Measurements from ENCODE around the gene KLHDC1.
A peak's percentile ranks its signal among the peaks of the same experiment; 100 is the strongest.
"Not testable (repeated sequence)": the region's sequence is repeated elsewhere in the genome, so short reads cannot be mapped to it uniquely, and the experiment has no call there.

KLHDC1 gene, protein sequence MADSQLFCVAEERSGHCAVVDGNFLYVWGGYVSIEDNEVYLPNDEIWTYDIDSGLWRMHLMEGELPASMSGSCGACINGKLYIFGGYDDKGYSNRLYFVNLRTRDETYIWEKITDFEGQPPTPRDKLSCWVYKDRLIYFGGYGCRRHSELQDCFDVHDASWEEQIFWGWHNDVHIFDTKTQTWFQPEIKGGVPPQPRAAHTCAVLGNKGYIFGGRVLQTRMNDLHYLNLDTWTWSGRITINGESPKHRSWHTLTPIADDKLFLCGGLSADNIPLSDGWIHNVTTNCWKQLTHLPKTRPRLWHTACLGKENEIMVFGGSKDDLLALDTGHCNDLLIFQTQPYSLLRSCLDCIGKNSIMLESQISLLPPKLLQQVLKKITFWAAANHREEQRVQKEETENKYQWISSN

DNA sequence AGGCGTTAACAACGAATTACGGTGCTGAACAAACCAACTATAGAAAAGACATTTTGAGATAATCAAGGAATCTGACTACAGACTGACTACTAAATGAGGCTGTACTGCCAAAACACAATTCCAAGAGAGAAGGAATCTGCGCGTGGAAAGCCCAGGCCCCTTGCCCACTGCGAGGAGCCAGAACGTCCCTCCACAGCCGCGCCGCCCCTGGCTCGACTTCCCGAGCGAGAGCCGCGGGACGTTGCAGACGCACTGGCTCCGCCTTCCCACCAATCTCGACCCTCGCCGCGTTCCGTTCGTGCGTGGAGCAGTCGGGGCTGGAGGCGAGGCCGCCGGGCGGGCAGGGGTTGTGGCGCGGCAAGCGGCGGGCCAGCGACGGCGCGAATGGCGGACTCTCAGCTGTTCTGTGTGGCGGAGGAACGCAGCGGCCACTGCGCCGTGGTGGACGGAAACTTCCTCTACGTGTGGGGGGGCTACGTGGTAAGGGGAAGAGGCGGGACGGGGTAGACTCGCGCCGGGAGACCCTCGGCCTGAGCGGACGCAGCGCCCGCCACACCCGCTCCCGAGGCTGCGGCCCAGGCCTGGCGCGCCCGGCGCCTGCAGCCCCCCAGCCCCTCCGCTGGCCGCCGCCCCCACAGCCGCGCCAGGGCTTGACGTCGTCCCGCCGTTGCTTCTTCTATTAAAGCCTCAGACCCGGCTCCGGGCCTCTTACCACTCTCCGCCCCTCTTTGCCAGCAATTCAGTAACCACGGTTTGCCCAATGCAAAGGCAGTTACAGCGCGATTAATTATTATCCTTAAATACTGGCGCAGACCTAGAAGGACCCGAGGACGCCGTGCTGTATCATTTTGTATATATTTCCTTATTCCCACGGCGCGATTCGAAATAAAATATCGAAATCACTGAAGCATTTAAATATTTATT, at the start of gene KLHDC1:
KLHDC1 (plus strand) TSS at position 310 of the 924 bp plus-strand sequence; CDS start at position 385, 75 bp downstream.
- DNase-seq, result peak; percentile 70

DNA sequence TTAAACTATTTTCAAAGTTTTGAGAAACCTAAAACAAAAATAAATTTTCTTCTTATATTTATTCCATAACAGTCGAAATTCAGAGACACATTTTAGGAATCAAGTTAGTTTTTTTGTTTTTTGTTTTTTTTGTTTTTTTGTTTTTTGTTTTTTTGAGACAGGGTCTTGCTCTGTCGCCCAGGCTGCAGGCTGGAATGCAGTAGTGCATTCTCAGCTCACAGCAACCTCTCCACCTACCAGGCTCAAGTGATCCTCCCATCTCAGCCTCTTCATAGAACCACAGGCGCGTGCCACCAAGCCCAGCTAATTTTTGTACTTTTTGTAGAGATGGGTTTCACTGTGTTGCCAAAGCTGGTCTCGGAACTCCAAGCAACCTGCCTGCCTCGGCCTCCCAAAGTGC, 39.4 kb upstream of the KLHDC1 start:
- no peak for DNase-seq

GRCh38 chr14:49654511-49654910, 38.4 kb upstream of the KLHDC1 start:
- no peak for DNase-seq

DNA sequence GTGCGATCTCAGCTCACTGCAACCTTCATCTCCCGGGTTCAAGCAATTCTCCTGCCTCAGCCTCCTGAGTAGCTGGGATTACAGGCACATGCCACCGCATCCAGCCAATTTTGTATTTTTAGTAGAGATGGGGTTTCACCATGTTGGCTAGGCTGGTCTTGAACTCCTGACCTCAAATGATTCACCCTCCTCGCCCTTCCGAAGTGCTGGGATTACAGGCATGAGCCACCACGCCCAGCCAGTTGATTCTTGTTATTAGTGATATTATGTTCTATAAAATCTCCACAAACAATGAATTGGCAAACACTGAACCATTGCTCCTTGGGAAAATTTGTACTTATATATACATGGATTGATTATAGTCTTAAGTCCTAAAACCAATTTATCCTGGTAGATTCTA, 35.4 kb upstream of the KLHDC1 start:
- DNase-seq, result not testable (repeated sequence)

DNA sequence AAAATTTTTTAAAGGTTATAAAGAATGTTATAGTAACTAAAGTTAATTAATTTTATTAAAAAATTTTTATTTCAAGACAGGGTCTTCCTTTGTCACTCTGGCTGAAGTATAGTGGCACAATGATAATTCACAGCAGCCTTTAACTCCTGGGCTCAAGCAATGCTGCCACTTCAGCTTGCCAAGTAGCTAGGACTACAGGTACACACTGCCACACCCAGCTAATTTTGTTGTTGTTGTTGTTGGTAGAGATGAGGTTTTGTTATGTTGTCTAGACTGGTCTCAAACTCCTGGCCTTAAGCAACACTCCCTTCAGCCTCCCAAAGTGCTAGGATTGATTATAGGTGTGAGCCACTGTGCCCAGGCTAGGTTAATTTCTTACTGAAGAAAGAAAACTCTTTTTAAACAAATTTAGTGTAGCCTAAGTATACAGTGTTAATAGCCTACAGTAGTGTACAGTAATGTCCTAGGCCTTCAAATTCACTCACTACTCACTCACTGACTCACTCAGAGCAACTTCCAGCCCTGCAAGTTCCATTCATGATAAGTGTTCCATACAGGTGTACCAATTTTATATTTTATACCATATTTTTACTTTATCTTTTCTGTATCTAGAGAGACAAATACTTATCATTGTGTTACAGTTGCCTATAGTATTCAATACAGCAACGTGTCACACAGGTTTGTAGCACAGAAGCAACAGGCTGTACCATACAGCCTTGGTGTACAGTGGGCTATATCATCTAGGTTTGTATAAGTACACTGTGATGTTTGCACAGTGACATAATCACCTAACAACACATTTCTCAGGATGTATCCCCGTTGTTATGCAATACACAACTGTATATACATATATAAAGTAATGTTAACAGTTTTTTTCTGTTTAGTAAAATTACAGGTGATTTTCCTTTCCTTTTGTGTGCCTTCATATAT, 33.1 kb upstream of the KLHDC1 start:
- no peak for DNase-seq

DNA sequence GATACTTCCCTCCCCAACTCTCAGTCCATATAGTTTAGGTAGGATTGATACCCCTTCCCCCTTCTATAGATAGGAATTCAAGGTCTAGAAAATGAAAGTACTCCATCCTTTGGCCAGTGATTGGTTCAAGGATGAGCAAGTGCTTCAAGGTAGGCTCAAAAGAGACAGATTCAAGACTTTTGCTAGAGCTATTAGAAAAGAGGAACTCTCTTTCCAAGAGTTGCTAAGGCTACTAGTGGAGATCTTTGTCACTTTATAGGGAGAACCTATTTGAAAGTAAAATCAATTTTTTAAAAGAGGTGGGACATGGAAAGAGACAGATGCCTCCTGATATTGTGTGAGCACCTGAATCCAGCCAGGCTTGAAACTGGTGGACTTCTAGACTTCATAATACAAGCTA, 22.4 kb upstream of the KLHDC1 start:
- DNase-seq, result no peak

GRCh38 chr14:49673586-49673985, 19.3 kb upstream of the KLHDC1 start:
- no peak for DNase-seq

- no peak for DNase-seq
Measured at GRCh38 chr14:49677643-49678042, 15.3 kb upstream of the KLHDC1 start.

DNA sequence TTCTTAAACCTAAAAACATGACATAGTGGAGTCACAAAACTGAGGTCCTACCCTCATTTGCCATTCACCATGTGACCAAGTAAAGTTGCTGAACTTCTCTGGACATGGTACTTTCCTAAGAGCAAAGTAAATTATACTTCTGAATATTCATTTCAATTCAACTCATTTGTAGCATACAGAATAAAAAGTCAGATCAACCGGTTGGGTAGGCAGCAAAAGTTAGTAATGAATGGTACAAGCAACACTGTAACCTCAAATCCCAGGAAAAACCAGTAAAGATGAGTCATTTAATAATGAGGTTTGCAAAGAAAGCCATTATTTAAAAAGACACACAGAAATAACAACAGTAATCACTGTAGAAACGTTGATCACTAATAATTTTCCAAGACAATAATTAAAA, 13.6 kb upstream of the KLHDC1 start:
- no peak for DNase-seq

GRCh38 chr14:49686425-49686824, 6.5 kb upstream of the KLHDC1 start:
- DNase-seq, result no peak

DNA sequence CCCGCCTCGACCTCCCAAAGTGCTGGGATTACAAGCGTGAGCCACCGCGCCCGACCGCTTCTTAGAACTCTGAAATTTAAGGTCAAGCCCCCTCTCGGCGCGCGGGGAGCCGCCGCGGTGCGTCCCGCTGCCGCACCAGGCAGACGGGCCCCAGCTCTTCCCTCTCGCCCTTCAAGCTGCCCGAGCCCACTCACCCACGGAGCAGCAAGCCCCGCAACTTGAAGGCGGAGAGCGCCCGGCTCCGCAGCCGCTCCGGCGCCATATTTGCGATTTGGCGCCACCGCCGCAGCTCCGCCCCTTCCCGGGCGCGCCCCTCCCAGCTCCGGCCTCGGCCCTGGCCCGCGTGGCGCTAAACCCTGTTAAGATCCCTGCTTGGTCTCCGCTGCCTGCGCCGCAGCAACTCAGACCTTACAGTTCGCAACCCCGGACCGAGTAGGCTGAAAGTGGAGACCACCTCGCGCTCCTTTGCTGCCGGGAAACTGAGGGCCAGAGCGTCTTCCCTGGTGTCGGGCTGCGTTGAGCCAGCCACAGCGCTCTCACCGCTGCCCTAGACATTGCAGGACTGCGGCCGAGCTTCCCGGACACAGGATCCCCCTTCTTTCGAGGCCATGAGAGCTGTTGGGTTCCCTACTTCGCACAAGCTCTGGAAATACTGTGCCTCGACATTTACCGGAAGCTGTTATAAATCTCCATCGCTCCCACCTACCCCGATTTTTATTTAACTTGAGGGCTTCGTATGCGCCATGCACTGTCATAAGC, 4.8 kb upstream of the KLHDC1 start, which contains the start of gene POLE2:
POLE2 (minus strand) TSS at position 273 of the 759 bp plus-strand sequence; CDS start at position 262, 11 bp downstream.
- DNase-seq, result peak; percentile 75

DNA sequence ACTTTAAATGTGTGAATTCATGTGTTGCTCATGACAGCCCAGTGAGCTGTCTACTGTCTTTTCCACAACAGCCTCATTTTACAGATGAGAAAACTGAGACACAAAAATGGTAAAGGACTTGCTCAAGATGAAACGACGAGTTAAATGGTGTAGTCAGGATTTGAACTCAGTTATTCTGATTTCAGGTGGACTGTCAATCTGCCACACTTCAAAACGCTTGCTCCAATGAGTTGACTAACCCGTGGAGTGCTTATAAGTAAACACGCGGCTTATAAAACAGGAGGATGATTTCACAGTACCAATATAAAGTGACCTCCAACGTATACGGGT, 4.3 kb upstream of the KLHDC1 start:
- DNase-seq, result no peak

- no peak for DNase-seq
Measured at GRCh38 chr14:49691031-49691430, 1.9 kb upstream of the KLHDC1 start.

DNA sequence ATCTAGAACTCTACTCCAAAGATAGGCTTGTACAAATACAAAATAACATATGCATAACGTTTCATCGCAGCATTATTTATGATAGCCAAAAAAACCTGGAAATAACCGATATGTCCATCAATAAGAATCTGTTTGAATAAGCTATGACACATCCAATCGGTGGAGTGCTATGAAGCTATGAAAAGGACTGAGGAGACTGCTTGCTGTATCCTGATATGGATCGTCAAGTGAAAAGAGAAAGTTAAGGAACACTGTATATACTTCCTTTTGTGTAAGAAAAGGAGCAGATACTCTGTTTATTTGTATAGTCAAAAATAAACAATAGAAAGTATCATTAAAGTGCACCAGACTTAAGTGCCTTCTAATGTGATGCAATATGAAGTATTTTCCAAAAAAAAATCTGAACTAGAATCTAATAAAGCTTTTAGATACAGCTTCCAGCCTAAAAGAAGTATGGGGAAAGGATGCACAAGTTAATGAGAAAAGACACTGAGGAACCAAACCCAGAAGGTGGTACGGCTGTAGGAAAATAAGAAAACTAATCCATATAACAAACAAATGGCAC, 645 bp upstream of the KLHDC1 start:
- no peak for DNase-seq

- DNase-seq, result not testable (repeated sequence)
Measured at GRCh38 chr14:49693735-49694124, 810 bp downstream of the KLHDC1 start.

DNA sequence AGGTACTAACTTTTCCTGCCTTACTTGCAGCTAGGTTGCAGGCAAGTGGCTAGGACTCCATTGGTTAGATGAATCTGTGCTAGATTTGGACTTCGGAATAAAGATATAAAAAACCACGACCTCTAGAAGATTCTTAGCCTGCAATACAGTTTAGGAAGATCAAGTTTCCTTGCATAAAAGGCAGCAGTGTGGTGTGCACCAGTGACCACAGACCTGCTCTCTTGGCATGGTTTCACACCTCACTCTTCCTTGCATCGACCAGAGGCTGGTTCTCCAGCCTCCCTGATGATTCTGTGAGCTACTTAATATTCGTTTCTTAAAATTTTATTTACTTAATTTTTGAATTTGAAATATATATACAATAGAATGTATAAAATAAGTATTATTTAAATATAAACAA, 9.8 kb downstream of the KLHDC1 start:
- no peak for DNase-seq

GRCh38 chr14:49703965-49704364, 11.0 kb downstream of the KLHDC1 start:
- DNase-seq, result no peak

- not testable (repeated sequence) for DNase-seq
Measured at GRCh38 chr14:49704471-49704870, 11.6 kb downstream of the KLHDC1 start.

- DNase-seq, result not testable (repeated sequence)
Measured at GRCh38 chr14:49710993-49711392, 18.1 kb downstream of the KLHDC1 start.

- no peak for DNase-seq
Measured at GRCh38 chr14:49720744-49721143, 27.8 kb downstream of the KLHDC1 start.

- DNase-seq, result not testable (repeated sequence)
Measured at GRCh38 chr14:49721733-49722435, 29.0 kb downstream of the KLHDC1 start.
